GM19468 (cell line): Measurements from ENCODE around the gene KCNMA1.

Experiments used
- ATAC-seq: cut with Tn5 transposase; IDR thresholded peaks from one replicate; pipeline ENCODE4 v1.9.1; 2021; ENCODE audit warnings: mild to moderate bottlenecking, moderate library complexity, moderate number of reproducible peaks; ENCODE audit not compliant: unreplicated experiment; ENCODE audit errors: extremely low read depth

Gene KCNMA1

GRCh38 chr10:77030974-77031373 lies 606.6 kb downstream of the KCNMA1 start:
- no peak for ATAC-seq

GRCh38 chr10:77029777-77030717 lies 607.6 kb downstream of the KCNMA1 start:
- no peak for ATAC-seq

DNA sequence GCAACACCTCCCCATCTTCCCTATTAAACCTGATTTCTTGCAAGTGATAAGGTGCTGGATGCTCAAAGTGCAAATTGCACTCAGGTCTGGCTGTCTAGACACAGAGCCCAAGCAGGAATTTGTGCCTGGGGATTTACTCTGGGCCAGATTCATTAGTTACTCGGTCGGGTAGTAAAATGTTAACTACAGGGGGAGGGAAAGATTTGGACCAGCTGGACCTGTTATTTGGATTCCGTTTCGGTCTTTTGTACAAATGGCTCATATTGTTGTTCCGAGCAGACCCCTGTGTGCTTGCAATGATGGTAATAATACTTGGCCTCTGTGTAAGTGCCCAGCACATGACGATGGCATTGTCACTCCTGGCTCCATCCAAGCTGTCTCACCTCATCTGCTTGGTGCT lies 609.6 kb downstream of the KCNMA1 start:
- no peak for ATAC-seq

GRCh38 chr10:77027576-77027975 lies 610.0 kb downstream of the KCNMA1 start:
- ATAC-seq = peak; percentile 90

- no peak for ATAC-seq
Observed at GRCh38 chr10:77027141-77027540, 610.5 kb downstream of the KCNMA1 start.

DNA sequence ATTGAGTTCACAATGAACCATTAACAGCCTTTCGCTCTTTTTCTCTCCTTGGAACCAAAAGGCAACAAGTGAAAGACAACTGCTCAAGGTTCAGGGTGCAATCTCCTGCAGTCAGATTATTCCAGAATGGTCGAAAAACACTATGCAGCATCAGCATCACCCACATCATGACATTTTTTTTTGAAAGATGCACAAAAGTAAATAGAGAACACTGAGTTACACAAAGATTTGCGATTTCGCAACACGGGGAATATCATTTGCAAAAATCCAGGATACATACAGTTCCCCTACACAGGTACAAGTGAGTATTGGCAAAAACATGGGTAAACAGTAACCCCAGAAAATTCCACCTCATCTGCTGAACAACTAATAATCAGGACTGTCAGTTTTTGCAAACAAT lies 611.5 kb downstream of the KCNMA1 start:
- no peak for ATAC-seq

GRCh38 chr10:77024461-77024860 lies 613.1 kb downstream of the KCNMA1 start:
- no peak for ATAC-seq

DNA sequence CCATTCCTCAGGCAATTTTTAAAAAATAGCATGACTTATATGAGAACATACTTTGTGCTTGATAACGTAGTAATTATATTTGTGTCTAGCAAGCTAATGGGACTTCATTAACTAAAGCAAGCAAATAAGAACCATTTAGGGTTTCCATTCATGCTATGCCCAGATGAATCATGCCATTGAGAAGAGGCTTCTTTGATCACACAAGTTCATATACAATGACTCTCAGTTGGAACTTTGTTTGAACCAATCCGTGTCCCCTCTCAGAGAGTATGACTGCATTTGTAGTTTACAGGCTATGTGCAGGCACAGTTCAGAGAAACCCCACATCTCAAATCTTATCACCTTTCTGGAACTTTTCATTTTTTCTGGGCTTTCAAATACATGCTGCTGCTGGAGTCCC lies 614.2 kb downstream of the KCNMA1 start:
- no peak for ATAC-seq

DNA sequence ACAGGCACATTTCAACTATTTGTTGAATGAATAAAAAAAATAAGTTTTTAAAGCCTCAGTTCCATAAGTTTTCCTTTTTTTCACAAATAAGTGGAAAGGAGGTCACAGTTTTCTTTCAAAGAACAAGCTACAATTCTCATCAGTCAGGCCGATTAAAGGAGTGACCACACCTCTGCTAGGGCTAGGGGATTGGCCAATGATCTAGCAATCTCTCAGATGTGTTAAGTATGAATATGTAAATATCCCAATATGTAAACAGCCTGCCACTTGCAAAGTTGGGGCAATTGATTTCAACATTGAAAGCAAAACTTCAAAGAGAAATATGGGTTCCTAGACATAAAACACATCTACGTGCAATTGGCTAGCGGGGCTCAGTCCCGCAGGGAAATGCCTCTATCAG lies 614.9 kb downstream of the KCNMA1 start:
- no peak for ATAC-seq

GRCh38 chr10:77021966-77022490 lies 615.6 kb downstream of the KCNMA1 start:
- no peak for ATAC-seq

- ATAC-seq = no peak
Observed at GRCh38 chr10:77020426-77021040, 617.1 kb downstream of the KCNMA1 start.

- no peak for ATAC-seq
Observed at GRCh38 chr10:77016855-77017254, 620.8 kb downstream of the KCNMA1 start.

- no peak for ATAC-seq
Observed at GRCh38 chr10:77016278-77016815, 621.3 kb downstream of the KCNMA1 start.

- no peak for ATAC-seq
Observed at GRCh38 chr10:77015360-77015759, 622.2 kb downstream of the KCNMA1 start.

DNA sequence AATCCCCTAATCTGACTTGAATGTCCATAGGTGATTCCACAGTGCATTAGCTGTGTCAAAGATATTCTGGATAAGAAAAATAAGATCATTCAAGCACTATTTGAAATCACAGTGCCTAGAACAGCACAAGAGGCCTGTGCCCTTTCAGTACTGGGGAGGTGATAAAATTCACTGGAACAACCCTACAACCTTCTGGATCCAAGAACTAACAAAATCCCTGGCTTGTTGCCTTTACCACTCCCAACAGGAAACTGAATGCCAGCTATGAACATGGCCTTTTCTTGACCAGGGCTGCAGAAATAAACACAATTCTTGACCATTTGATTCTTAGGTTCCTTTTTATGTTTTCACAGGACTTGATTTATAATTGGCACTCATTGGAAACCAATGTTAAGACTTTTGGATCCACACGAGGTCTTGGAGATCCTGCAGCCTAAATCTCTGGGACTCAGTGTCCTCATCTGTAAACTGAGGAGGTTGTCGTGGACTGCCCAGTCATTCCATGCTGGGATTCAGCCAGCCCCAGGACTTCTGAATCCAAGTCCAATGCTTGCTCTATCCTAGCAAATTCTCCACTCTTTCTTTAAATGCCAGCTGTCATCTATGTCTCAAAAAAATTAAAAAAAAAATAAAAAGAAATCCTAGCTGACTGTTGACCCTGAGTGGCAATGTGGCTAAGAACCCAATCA lies 624.7 kb downstream of the KCNMA1 start:
- ATAC-seq = no peak

GRCh38 chr10:77011874-77012811 lies 625.5 kb downstream of the KCNMA1 start:
- ATAC-seq = no peak

DNA sequence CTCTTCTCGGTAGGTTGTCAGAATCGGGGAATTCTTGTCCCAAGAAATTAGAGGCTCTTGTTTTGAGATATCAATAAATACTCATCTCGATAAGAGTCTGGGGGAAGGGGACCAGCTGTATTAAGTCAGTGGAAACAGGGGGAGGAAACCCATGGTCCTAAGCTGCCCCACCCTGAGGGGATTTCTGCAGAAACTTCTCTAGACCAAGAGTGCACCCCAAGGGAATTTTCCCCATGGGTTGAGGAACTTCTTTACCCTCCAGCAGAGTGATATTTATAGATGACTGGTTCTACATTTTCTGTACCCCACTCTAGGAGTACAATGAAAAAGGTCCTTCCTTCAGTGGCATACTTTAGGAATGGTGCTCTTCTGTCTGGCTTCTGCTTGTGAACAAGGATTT lies 627.2 kb downstream of the KCNMA1 start:
- ATAC-seq = no peak

GRCh38 chr10:77007834-77008233 lies 629.8 kb downstream of the KCNMA1 start:
- peak; percentile 92 for ATAC-seq

DNA sequence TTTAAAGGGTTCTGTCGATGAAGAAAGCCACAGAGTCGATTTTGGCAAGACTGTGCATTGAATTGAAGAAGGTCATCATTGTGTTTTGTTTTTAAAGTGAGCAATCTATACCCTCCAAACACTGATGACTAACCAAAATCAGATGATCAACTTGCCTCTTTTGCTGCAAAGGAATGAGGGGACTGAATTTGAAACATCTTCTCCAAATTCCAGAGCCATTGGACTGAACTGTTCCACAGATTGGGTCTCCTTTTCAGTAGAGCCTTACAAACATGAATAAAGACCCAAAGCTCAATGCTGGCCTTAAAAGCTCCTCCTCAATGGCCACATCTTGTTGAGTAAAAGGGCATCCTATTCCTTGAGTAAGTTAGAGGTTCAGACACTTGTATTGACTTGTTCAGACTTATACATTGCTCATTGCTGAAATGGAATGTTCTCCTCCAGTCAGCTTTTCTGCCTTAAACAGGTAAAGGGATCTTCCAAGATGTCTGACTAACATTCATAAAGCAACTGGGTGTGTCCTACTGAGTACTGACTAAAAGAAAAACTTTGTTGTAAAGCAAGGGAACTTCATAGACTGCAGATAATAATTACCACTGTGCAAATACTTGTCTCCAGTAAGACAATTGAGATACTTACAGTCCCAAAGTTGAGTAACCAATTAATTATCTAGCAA lies 630.6 kb downstream of the KCNMA1 start:
- ATAC-seq = no peak
